ENCODE results near the gene SMYD2.

Gene SMYD2

DNA sequence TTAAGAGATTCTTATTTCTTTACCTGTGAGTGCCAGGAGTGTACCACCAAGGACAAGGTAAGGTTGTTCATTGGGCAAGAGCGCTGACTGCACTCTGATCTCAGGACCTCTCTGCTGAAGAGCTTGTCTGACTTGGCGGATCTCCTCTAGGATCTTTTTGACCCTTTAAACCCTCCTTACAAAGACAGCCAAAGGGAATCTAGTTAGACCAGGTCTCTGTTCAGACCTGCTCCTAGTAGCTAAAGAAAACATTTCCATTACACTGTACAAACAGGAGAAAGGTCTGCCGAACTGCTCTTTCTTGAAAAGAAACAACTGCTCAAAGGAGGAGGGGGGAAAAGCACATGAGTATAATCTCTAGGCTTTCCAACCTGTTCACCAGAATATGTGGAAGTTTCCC lies 49.3 kb downstream of the SMYD2 start:
- DNase-seq, result no peak

GRCh38 chr1:214330715-214331114 lies 49.8 kb downstream of the SMYD2 start:
- DNase-seq, result no peak

DNA sequence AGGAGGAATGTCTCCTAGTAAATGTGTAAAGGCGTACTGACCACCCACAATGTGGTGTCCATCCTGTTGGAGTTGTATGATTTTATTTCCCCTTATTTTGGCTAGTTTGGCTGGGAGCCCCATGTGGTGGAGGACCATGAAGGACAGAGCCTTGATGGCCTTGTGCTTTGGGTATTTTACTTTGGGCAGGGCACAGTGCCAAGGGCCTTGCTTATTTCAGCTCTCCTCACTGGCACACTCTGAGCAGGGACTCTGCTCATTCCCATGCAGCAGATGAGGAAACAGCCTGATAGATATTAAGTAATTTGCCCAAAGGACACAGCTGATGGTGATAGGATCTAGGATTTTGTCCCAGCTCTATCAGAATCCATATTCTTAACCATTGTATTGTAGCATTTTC lies 50.2 kb downstream of the SMYD2 start:
- DNase-seq, result no peak

- DNase-seq, result peak; percentile 79
These were observed 51.0 kb downstream of the SMYD2 start for GRCh38 chr1:214331827-214332423.

GRCh38 chr1:214332946-214333798 lies 52.2 kb downstream of the SMYD2 start:
- peak; percentile 63 for DNase-seq

- DNase-seq, result no peak
These were observed 54.6 kb downstream of the SMYD2 start for GRCh38 chr1:214335567-214335966.

DNA sequence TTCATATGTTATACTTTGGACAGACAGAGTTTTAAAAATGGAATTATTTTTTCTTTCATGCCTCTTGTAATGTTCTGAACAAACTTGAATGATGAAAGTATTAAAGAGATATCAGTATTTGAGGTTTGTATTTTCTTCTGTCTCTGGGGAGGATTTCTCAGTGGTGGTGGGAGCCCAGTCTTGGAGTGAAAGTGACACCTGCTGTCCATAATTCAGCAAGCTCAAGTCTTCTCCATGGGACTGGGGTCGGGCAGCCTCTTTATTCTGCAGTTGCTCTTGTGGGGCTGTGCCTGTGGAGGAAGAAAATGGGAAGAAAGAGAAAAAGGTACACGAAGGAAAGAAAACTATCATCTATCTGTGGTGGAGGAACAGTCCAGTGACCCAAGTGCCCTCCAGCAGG lies 56.1 kb downstream of the SMYD2 start:
- no peak for DNase-seq

DNA sequence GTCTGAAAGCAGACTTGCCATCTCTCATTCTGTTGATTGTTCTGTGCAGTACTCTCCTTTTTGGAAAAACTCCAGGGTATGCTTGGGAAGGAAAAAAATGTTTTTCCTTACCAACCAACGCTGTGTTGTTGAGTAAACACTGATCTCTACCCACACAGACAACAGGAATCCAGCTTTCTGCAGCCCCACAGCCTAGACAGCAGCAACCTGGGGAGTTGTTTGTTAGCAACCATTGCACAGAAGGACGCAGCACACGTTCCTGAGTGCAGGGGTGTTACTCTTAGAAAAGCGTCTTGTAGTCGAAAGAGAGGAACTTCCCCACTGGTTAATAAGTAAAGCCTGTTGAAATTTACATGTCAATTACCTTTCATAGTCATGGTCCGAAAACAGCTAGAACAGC lies 56.6 kb downstream of the SMYD2 start:
- no peak for DNase-seq

DNA sequence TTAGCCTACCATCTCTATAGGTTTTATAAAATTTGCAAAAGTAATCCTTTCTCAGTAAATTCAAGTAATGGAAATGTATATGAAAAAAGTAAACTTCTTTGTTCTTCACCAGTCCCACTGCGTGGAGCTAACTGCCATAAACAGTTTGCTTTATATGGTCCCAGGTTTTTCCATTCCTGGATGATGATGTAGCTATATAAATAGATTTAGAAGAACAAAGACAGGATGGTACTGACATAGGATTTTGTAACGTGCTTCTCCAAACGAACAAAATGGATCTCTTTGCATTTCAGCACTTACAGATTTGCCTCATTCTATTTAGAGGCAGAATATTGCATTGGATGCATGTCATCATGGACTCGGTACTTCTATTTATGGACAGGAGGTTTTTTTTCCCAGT lies 57.3 kb downstream of the SMYD2 start:
- no peak for DNase-seq

GRCh38 chr1:214341459-214341858 lies 60.5 kb downstream of the SMYD2 start:
- no peak for DNase-seq

DNA sequence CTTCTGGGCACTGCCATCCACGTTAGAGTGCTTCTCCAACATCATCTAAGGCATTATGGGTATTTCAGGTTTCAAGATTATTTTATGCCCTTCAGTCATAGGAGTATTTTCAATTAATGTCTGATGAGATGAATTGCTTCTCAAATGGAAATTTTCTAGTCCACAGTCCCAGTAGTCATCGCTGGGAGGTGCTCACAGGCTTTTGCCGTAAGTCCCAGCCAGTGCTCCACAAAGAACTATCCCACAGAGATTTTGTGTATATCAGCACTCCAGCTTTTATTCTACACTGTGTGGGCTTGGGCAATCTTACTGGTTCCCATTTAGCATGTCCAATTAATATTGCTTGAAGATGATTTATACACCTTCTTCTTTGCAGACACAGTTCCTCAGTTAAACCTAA lies 61.0 kb downstream of the SMYD2 start:
- DNase-seq, result no peak

DNA sequence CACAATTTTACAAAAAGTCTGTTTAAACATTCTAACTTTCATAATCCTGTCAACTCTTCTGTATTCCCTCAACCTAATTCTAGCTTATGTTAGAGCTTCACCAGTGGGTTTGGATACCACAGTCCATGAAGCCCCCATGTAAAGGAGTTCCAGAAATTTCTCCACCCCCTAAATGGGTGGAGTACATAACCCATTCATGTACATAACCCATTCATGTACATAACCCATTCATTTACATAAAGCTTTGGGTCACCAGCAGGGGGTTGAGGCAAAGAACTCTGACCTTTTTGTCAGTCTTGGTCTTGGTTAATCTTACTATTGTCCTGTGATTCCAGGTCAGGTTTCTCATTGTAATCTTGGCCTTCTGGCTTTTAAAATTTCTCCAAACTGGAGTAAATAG lies 61.6 kb downstream of the SMYD2 start:
- DNase-seq, result no peak

DNA sequence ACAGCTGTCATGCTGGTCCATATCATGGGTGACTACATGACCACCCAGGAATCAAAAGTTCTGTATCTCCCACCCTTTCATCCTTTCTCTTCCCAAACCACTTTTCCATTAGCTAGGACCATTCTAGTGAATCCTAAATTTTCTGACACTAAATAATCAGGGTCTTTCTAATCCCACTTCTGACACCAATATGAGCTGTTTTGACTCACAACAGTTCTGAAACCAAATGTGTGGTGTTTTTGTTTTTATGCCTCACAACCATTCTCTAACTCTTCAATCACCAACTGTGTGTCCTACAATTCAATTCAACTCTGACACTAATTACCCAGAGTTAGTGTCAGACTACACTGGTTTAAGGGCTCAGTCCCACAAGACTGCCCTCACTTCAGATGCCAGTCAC lies 63.9 kb downstream of the SMYD2 start:
- DNase-seq, result no peak

GRCh38 chr1:214349008-214349407 lies 68.0 kb downstream of the SMYD2 start:
- DNase-seq, result no peak

- no peak for DNase-seq
These were observed 68.8 kb downstream of the SMYD2 start for GRCh38 chr1:214349781-214350180.

GRCh38 chr1:214351551-214352277 lies 70.8 kb downstream of the SMYD2 start:
- DNase-seq, result no peak

DNA sequence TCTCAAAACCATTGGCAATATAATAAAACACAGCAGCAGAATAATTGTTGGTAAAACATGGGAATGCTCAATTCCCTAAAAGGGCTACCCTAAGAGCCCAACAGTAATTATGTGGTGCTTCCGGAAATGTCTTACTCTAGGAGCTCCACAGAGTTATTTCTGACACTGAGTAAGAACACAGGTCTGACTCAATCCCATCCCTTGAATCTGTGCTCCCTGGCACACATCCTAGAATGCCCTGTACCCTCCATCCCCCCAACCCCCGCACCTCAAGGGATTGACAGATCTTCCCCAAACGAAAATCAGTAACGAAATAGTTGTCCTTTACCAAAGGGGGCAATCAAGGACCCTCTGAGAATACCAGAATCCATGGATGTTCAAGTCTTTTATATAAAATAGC lies 71.9 kb downstream of the SMYD2 start:
- DNase-seq, result no peak

- DNase-seq, result no peak
These were observed 73.6 kb downstream of the SMYD2 start for GRCh38 chr1:214354440-214355148.

DNA sequence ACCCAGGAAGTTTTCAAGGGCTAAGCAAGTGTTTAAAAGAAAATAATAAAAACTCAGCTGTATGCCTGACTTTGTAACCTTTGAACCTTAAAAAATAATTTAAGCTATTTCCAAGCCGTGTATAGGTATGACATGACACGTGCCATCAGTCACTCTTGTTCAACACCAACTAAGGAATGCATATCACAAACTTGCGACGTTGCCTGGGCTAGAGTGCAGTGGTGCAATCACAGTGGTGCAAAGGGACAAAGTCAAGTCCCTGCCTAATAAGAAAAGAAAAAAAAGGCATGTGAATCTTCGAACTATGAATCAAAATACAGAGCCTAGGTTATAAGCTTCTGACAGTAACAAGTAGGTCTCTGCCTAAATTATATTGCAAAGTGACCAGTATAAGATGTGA lies 79.2 kb downstream of the SMYD2 start:
- no peak for DNase-seq

GRCh38 chr1:214360525-214361164 lies 79.7 kb downstream of the SMYD2 start:
- no peak for DNase-seq

- no peak for DNase-seq
These were observed 80.7 kb downstream of the SMYD2 start for GRCh38 chr1:214361636-214362035.

DNA sequence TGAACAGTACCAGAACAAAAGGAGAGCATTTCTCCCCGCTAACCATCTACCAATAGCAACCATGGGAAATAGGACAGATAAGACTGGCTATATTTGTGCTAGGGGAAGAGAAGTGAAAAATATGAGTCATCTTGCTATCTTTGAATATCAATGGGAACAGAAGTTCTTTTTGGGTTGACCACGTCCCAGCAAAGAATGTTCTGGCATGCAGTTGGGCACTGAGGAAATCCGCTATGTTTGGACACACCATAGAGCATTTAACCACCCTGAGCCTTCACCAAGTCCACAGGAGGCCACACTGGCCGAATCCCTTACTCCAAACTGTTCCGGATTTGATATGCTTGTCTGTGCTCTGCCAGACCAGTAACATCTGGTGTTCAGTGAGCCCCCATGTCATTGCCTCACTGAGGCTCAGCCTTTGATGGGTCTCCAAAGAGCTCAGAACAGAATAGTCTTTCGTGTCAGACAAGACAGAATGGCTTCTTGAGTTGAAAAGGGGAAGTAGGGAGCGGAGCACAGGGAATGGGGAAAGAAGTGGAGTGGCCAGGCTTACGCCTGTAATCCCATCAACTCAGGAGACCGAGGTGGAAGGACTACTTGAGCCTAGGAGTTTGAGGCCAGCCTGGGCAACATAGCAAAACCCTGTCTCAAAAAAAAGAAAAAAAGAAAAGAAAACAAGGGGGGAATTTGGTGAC lies 81.4 kb downstream of the SMYD2 start:
- peak; percentile 20 for DNase-seq
